ENCODE results near the gene SPOPL.

The SPOPL gene

DNA sequence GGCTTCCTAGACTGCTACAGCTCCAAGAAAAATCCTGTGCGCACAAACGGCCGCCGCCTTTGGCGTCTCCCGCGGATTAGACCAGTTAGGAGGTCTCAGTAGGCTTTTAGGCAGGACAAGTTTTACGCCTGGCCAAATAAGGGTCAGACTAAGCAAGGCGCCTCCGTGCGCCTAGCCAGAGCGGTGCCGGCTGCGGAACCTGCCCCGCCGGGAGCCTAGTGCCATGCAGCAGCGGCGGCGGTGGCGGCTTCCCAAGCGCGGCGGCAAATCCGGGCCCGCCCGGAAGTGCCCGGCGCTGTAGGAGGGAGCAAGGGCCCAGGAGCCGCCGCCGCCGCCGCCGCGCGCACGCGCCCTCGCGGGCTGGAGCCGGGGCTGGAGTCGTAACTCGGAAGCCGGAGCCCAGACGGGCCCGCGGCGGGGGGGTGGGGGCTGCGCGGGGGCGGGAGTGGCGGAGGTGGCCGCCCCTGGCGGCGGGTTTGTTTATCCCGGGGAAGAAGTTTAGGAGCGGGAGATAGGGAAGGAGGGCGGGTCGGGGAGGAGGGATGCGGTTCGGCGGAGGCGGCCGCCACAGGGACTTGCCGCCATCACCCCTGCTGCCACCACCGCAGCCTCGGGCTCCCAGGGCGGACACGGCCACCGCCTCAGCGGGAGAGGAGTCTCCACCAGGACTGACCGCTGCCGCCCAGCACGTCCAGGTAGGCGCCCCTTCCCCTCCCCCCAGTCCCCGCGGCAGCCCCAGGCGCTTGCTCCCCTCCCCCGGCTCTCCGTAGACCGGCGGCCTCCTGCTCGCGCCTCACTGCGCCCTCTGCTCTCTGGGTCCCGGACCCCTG lies at the start of gene SPOPL:
TSS of gene SPOPL (plus strand) at position 346 of the 830 bp plus-strand sequence. CDS start 48,447 bp downstream, outside the sequence.
- DNase-seq (ENCODE audit: low read depth), result peak; percentile 91
- TF ChIP-seq, protein P1, sequence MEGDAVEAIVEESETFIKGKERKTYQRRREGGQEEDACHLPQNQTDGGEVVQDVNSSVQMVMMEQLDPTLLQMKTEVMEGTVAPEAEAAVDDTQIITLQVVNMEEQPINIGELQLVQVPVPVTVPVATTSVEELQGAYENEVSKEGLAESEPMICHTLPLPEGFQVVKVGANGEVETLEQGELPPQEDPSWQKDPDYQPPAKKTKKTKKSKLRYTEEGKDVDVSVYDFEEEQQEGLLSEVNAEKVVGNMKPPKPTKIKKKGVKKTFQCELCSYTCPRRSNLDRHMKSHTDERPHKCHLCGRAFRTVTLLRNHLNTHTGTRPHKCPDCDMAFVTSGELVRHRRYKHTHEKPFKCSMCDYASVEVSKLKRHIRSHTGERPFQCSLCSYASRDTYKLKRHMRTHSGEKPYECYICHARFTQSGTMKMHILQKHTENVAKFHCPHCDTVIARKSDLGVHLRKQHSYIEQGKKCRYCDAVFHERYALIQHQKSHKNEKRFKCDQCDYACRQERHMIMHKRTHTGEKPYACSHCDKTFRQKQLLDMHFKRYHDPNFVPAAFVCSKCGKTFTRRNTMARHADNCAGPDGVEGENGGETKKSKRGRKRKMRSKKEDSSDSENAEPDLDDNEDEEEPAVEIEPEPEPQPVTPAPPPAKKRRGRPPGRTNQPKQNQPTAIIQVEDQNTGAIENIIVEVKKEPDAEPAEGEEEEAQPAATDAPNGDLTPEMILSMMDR (IDR thresholded peaks at IDR 0.05; ENCODE audit: low read depth, low read length), result no peak
- TF ChIP-seq MYC (IDR thresholded peaks at IDR 0.05; ENCODE audit: low read depth, low read length), result peak; percentile 43; the same call in 1 of the 2 replicates
- peak; percentile 15; the same call in 1 of the 2 replicates for TF ChIP-seq MAX (IDR thresholded peaks at IDR 0.05; ENCODE audit: low read depth, low read length)
- peak; percentile 74 for TF ChIP-seq POLR2A (IDR thresholded peaks at IDR 0.05; ENCODE audit: extremely low read depth, insufficient read length)
- peak within 1 kb of the TSS; percentile 87 for H3K4me3 ChIP-seq (ENCODE audit: low read depth, low read length)

- no peak for TF ChIP-seq POLR2A (IDR thresholded peaks at IDR 0.05; ENCODE audit: extremely low read depth, insufficient read length)
- TF ChIP-seq, protein P1 (IDR thresholded peaks at IDR 0.05; ENCODE audit: low read depth, low read length), result no peak
- TF ChIP-seq MAX (IDR thresholded peaks at IDR 0.05; ENCODE audit: low read depth, low read length), result no peak
- TF ChIP-seq MYC (IDR thresholded peaks at IDR 0.05; ENCODE audit: low read depth, low read length), result no peak
- DNase-seq (ENCODE audit: low read depth), result no peak
- H3K4me3 ChIP-seq (ENCODE audit: low read depth, low read length), result no peak overlapping the region
Observed at GRCh38 chr2:138452324-138452723, 49.2 kb upstream of the SPOPL start.

GRCh38 chr2:138453815-138454214 lies 47.8 kb upstream of the SPOPL start:
- DNase-seq (ENCODE audit: low read depth), result no peak

DNA sequence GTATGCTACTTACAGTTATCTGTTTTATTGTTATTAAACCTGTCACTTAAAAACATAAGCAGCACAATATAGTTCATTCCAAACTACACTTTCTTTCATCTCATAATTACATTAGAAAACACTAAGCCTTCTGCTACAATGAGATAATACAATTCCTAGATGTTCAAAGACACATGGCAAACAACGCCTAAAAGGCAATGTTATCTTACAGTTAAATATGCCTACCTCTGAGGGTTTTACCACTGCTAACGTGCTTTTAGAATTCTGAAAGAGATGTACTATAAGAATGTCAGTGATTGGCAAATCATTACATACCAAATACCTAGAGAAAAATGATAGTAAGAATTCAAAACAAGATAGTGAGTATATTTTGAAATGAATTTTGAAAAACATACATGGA lies 46.8 kb upstream of the SPOPL start:
- H3K4me3 ChIP-seq (ENCODE audit: low read depth, low read length), result no peak overlapping the region
- TF ChIP-seq, protein P1 (IDR thresholded peaks at IDR 0.05; ENCODE audit: low read depth, low read length), result no peak
- TF ChIP-seq MAX (IDR thresholded peaks at IDR 0.05; ENCODE audit: low read depth, low read length) (no peak), MYC (IDR thresholded peaks at IDR 0.05; ENCODE audit: low read depth, low read length) (no peak), POLR2A (IDR thresholded peaks at IDR 0.05; ENCODE audit: extremely low read depth, insufficient read length) (no peak)
- DNase-seq (ENCODE audit: low read depth), result no peak

More at GRCh38 chr2:138453815-138454214, 47.8 kb upstream of the SPOPL start:
- TF ChIP-seq, protein P1 (IDR thresholded peaks at IDR 0.05; ENCODE audit: low read depth, low read length), result no peak
- no peak for TF ChIP-seq MAX (IDR thresholded peaks at IDR 0.05; ENCODE audit: low read depth, low read length)
- TF ChIP-seq MYC (IDR thresholded peaks at IDR 0.05; ENCODE audit: low read depth, low read length), result no peak
- TF ChIP-seq POLR2A (IDR thresholded peaks at IDR 0.05; ENCODE audit: extremely low read depth, insufficient read length), result no peak
- H3K4me3 ChIP-seq (ENCODE audit: low read depth, low read length), result no peak overlapping the region

GRCh38 chr2:138455275-138455674 lies 46.3 kb upstream of the SPOPL start:
- no peak overlapping the region for H3K4me3 ChIP-seq (ENCODE audit: low read depth, low read length)
- no peak for TF ChIP-seq MYC (IDR thresholded peaks at IDR 0.05; ENCODE audit: low read depth, low read length)
- TF ChIP-seq, protein P1 (IDR thresholded peaks at IDR 0.05; ENCODE audit: low read depth, low read length), result no peak
- no peak for TF ChIP-seq MAX (IDR thresholded peaks at IDR 0.05; ENCODE audit: low read depth, low read length)
- TF ChIP-seq POLR2A (IDR thresholded peaks at IDR 0.05; ENCODE audit: extremely low read depth, insufficient read length), result no peak
- no peak for DNase-seq (ENCODE audit: low read depth)
